Adrenal gland (tissue), 5 donors: ENCODE measurements around the gene SMIM44.

Experiments used
- CTCF ChIP-seq, 6 experiments: fragments of 450-650 bp in 4 of 6; fragments of 200-600 bp in 2 of 6; sonication (generic) in 1 of 6; IDR thresholded peaks; 1 replicate in 5 of 6; 2 replicates in 1 of 6; pipeline versions ENCODE4 v1.5.1 to v1.8.0; 2016 to 2021; ENCODE audit warnings: antibody characterized with exemption in 6 of 6, mild to moderate bottlenecking in 2 of 6, moderate library complexity in 1 of 6
- POLR2A ChIP-seq, 2 donors: fragments of 450-650 bp; IDR thresholded peaks; one replicate each; pipeline ENCODE4 v1.6.1; 2017; ENCODE audit warnings: antibody characterized with exemption in 2 of 2, mild to moderate bottlenecking in 2 of 2, moderate library complexity in 1 of 2
- donor health status: DM: no; HTN: no; CAD: no.

GRCh38 chr19:3501780-3502179 is 18.5 kb upstream of the SMIM44 start:
- TF ChIP-seq CTCF (IDR thresholded peaks at IDR 0.05) (no peak), POLR2A (IDR thresholded peaks at IDR 0.05) (no peak)
